ENCODE measurements around the gene TCF25.
A peak's percentile ranks its signal among the peaks of the same experiment; 100 is the strongest.

The TCF25 gene

GRCh38 chr16:89853306-89853993, 19.9 kb upstream of the TCF25 start:
- TF ChIP-seq NFIC (IDR thresholded peaks at IDR 0.05) (no peak), RAD21 (IDR thresholded peaks at IDR 0.05; ENCODE audit: low read depth) (no peak), EGR1 (IDR thresholded peaks at IDR 0.05) (no peak), MAX (IDR thresholded peaks at IDR 0.05) (no peak), EP300 (IDR thresholded peaks at IDR 0.05; ENCODE audit: borderline replicate concordance) (no peak), REST (IDR thresholded peaks at IDR 0.05; ENCODE audit: low read depth) (no peak)

- TF ChIP-seq TAF1 (IDR thresholded peaks at IDR 0.05; ENCODE audit: low read depth) (no peak), CREB1 (IDR thresholded peaks at IDR 0.05; ENCODE audit: low read depth) (no peak), RAD21 (IDR thresholded peaks at IDR 0.05; ENCODE audit: low read depth) (no peak), CEBPB (IDR thresholded peaks at IDR 0.05) (no peak), MAX (IDR thresholded peaks at IDR 0.05) (no peak), NFIC (IDR thresholded peaks at IDR 0.05) (no peak), EGR1 (IDR thresholded peaks at IDR 0.05) (no peak), YY1 (IDR thresholded peaks at IDR 0.05; ENCODE audit: low read depth) (no peak), USF1 (IDR thresholded peaks at IDR 0.05) (no peak), ZBTB7A (IDR thresholded peaks at IDR 0.05; ENCODE audit: low read depth) (no peak), TEAD4 (IDR thresholded peaks at IDR 0.05) (no peak), FOXM1 (IDR thresholded peaks at IDR 0.05; ENCODE audit: borderline replicate concordance, low read depth) (no peak), EP300 (IDR thresholded peaks at IDR 0.05; ENCODE audit: borderline replicate concordance) (no peak)
Measured at GRCh38 chr16:89855301-89855945, 18.0 kb upstream of the TCF25 start.

GRCh38 chr16:89855986-89856385, 17.4 kb upstream of the TCF25 start:
- TF ChIP-seq TEAD4 (IDR thresholded peaks at IDR 0.05) (no peak), EGR1 (IDR thresholded peaks at IDR 0.05) (no peak), CEBPB (IDR thresholded peaks at IDR 0.05) (no peak), YY1 (IDR thresholded peaks at IDR 0.05; ENCODE audit: low read depth) (no peak), MAX (IDR thresholded peaks at IDR 0.05) (no peak), TAF1 (IDR thresholded peaks at IDR 0.05; ENCODE audit: low read depth) (no peak), TCF12 (IDR thresholded peaks at IDR 0.05; ENCODE audit: low read depth) (no peak), FOXM1 (IDR thresholded peaks at IDR 0.05; ENCODE audit: borderline replicate concordance, low read depth) (no peak), RAD21 (IDR thresholded peaks at IDR 0.05; ENCODE audit: low read depth) (no peak), ZBTB7A (IDR thresholded peaks at IDR 0.05; ENCODE audit: low read depth) (no peak)

- no peak for TF ChIP-seq FOXM1 (IDR thresholded peaks at IDR 0.05; ENCODE audit: borderline replicate concordance, low read depth)
- TF ChIP-seq MAX (IDR thresholded peaks at IDR 0.05), result no peak
- TF ChIP-seq EP300 (IDR thresholded peaks at IDR 0.05; ENCODE audit: borderline replicate concordance), result no peak
- no peak for TF ChIP-seq EGR1 (IDR thresholded peaks at IDR 0.05)
- no peak for TF ChIP-seq CREB1 (IDR thresholded peaks at IDR 0.05; ENCODE audit: low read depth)
- TF ChIP-seq TCF12 (IDR thresholded peaks at IDR 0.05; ENCODE audit: low read depth), result no peak
- TF ChIP-seq YY1 (IDR thresholded peaks at IDR 0.05; ENCODE audit: low read depth), result no peak
- no peak for TF ChIP-seq NFIC (IDR thresholded peaks at IDR 0.05)
- no peak for TF ChIP-seq USF1 (IDR thresholded peaks at IDR 0.05)
- no peak for TF ChIP-seq TAF1 (IDR thresholded peaks at IDR 0.05; ENCODE audit: low read depth)
- TF ChIP-seq ZBTB7A (IDR thresholded peaks at IDR 0.05; ENCODE audit: low read depth), result no peak
- no peak for TF ChIP-seq REST (IDR thresholded peaks at IDR 0.05; ENCODE audit: low read depth)
- TF ChIP-seq TEAD4 (IDR thresholded peaks at IDR 0.05), result no peak
Measured at GRCh38 chr16:89858973-89859614, 14.3 kb upstream of the TCF25 start.

- TF ChIP-seq NFIC (IDR thresholded peaks at IDR 0.05), result no peak
- TF ChIP-seq CEBPB (IDR thresholded peaks at IDR 0.05), result no peak
- peak; percentile 31 for TF ChIP-seq MAX (IDR thresholded peaks at IDR 0.05)
- no peak for TF ChIP-seq EP300 (IDR thresholded peaks at IDR 0.05; ENCODE audit: borderline replicate concordance)
- no peak for TF ChIP-seq REST (IDR thresholded peaks at IDR 0.05; ENCODE audit: low read depth)
- TF ChIP-seq RAD21 (IDR thresholded peaks at IDR 0.05; ENCODE audit: low read depth), result no peak
Measured at GRCh38 chr16:89859615-89860007, 13.8 kb upstream of the TCF25 start.

Data from Ishikawa (cell line).